GM12878 (cell line): ENCODE data around the gene CAMK2D.

ENCODE experiments used
- CTCF ChIP-seq, 3 experiments: IDR thresholded peaks in 2 of 3; conservative IDR thresholded peaks in 1 of 3; 2 replicates each; pipeline ENCODE4 v1.5.1; 2011; ENCODE audit warnings: low read depth in 3 of 3, low read length in 3 of 3, mild to moderate bottlenecking in 3 of 3, control low read depth in 2 of 3, moderate library complexity in 2 of 3, inconsistent platforms in 1 of 3, mixed read lengths in 1 of 3; ENCODE audit not compliant: control insufficient read depth in 2 of 3, insufficient read depth in 1 of 3; ENCODE audit errors: extremely low read depth in 1 of 3
- MAX ChIP-seq: IDR thresholded peaks from 2 replicates; pipeline ENCODE4 v1.6.1; 2012; ENCODE audit warnings: low read depth, low read length, improper control_type of control experiment

GRCh38 chr4:113480109-113480508 is 281.4 kb downstream of the CAMK2D start:
- TF ChIP-seq MAX (no peak), CTCF (IDR thresholded peaks at IDR 0.05 in 2 of 3, conservative IDR thresholded peaks at IDR 0.05 in 1 of 3; ENCODE audit: control insufficient read depth in 2 of 3, extremely low read depth in 1 of 3, insufficient read depth in 1 of 3, low read depth in 3 of 3, low read length in 3 of 3) (no peak)
